Hindlimb muscle (tissue), 1 donor: ENCODE results near the gene ALLC. TPM values are rescaled to one million over a fixed set of nuclear protein-coding genes. Genes with fewer than 3 reads are reported as not detected.

ENCODE experiments used
- DNase-seq: peaks from one replicate; pipeline ENCODE4 v3.0.0-alpha.2; 2013
- polyA plus RNA-seq: library from polyadenylated mRNA; unstranded; fragments of 120-200 nt; gene quantifications from one replicate; pipeline ENCODE4 v1.2.1, GENCODE V29; 2013; ENCODE audit not compliant: insufficient read length

The ALLC gene
- polyA plus RNA-seq, 1 donor = not detected

GRCh38 chr2:3641841-3642421 is 16.1 kb upstream of the ALLC start:
- no peak for DNase-seq

GRCh38 chr2:3642521-3643215 is 15.3 kb upstream of the ALLC start:
- DNase-seq = no peak

- DNase-seq = no peak
Observed at GRCh38 chr2:3643371-3644245, 14.4 kb upstream of the ALLC start.

GRCh38 chr2:3644246-3644525 is 13.8 kb upstream of the ALLC start:
- DNase-seq = no peak

GRCh38 chr2:3644891-3645605 is 13.0 kb upstream of the ALLC start:
- no peak for DNase-seq

- no peak for DNase-seq
Observed at GRCh38 chr2:3645745-3646389, 12.1 kb upstream of the ALLC start.

GRCh38 chr2:3646446-3646845 is 11.6 kb upstream of the ALLC start:
- DNase-seq = no peak

GRCh38 chr2:3647246-3647645 is 10.8 kb upstream of the ALLC start:
- no peak for DNase-seq

- DNase-seq = no peak
Observed at GRCh38 chr2:3647831-3648651, 10.0 kb upstream of the ALLC start.

- DNase-seq = no peak
Observed at GRCh38 chr2:3648652-3649177, 9.3 kb upstream of the ALLC start.

- DNase-seq = no peak
Observed at GRCh38 chr2:3649581-3649980, 8.4 kb upstream of the ALLC start.

GRCh38 chr2:3650140-3650920 is 7.7 kb upstream of the ALLC start:
- no peak for DNase-seq

GRCh38 chr2:3651691-3652648 is 6.0 kb upstream of the ALLC start:
- peak; percentile 59 for DNase-seq

- no peak for DNase-seq
Observed at GRCh38 chr2:3652896-3653625, 4.9 kb upstream of the ALLC start.

GRCh38 chr2:3654011-3654410 is 4.0 kb upstream of the ALLC start:
- no peak for DNase-seq

GRCh38 chr2:3654531-3655225 is 3.3 kb upstream of the ALLC start:
- DNase-seq = no peak

- no peak for DNase-seq
Observed at GRCh38 chr2:3655871-3656761, 1.9 kb upstream of the ALLC start.
